Activated CD8-positive, alpha-beta memory T cell treated with anti-CD3 and anti-CD28 coated beads, Interleukin-2, amount 50 U/mL, for 48 hours (primary cell): ENCODE data around the gene TTC29.
"Not testable (repeated sequence)": the region's sequence is repeated elsewhere in the genome, so short reads cannot be mapped to it uniquely, and the experiment has no call there.

Experiments
- DNase-seq: peaks from one replicate; pipeline ENCODE4 v3.0.0-alpha.2; 2020

Gene TTC29

DNA sequence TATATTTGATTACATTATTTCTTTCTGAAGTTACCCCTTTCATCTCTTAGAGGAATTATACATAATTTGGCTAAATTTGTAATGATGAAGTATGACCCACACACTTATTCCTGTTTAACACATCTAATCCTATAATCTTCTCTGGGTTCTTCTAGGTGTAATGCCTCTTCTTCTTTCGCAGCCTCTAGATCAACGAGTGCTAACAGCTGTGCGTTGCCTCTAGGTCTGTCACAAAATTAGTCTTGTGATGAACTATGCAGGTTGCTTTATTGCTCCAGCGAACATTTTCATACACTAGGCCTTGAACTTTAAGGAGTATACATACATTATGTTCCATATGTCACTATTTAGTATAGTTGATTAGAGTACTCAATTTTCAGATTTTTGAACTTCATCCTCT is 89.9 kb downstream of the TTC29 start:
- no peak for DNase-seq

DNA sequence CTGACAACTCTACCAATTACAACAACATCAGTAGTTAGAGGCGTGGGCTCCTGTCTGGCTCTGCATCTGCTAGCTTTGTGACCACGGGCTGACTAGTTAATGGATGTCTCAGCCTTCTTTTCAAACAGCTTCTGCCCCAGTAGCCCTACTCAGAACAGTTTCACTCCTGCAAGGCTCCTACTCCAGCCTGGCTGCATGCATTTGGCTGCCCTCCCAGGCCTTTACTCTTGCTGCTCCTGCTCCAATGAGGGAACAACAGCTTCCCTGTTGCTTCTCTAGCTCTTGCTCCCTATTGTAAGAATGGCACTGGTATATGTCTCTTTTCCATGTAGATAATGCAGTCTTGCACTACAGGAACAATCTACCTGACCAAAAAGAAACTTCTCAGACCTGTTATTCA is 93.3 kb downstream of the TTC29 start:
- no peak for DNase-seq

GRCh38 chr4:146847345-146847744 is 98.3 kb downstream of the TTC29 start:
- DNase-seq, result no peak

DNA sequence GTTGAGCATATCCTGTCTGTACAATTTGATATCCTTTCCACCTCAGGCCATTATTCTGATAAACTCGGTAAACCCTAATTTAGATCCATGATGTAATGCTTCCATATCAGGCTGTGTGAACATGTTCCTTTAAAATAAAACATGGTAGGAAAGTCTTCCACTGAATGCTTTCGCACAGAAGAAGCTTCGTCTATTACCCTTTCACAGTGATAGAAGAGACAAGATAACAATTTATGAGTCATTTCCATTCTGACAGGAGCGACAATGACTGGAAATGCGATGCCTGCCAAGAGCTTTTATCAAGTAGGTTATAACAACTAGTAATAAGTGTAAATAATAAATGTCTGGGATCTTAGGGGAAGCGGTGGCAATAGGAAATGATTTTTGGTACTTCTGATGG is 98.8 kb downstream of the TTC29 start:
- DNase-seq, result no peak

DNA sequence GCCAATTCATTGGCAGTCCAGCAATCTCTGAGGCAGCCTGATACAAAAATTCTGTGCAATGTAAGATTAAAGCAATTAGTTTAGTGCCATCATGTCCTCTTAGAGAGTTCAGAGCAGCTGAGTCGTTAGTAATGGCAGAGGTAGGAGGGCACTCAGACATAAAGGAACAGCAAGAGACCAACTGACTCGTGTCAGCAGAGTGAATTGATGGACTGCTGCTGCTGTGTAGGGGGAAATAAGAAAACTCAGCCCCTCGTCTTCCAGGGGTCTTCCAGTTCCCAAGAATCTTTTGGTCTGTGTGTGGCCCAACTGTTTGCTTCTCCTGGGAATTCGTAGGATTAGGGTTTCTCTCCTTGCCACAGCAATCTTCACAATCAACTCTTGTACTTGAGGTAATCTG is 100.9 kb downstream of the TTC29 start:
- no peak for DNase-seq

GRCh38 chr4:146842876-146843275 is 102.8 kb downstream of the TTC29 start:
- no peak for DNase-seq

- DNase-seq, result no peak
These were observed 104.9 kb downstream of the TTC29 start for GRCh38 chr4:146840731-146841130.

- DNase-seq, result no peak
These were observed 110.6 kb downstream of the TTC29 start for GRCh38 chr4:146835096-146835495.

GRCh38 chr4:146834263-146835034 is 111.2 kb downstream of the TTC29 start:
- no peak for DNase-seq

- DNase-seq, result no peak
These were observed 112.1 kb downstream of the TTC29 start for GRCh38 chr4:146833530-146833929.

DNA sequence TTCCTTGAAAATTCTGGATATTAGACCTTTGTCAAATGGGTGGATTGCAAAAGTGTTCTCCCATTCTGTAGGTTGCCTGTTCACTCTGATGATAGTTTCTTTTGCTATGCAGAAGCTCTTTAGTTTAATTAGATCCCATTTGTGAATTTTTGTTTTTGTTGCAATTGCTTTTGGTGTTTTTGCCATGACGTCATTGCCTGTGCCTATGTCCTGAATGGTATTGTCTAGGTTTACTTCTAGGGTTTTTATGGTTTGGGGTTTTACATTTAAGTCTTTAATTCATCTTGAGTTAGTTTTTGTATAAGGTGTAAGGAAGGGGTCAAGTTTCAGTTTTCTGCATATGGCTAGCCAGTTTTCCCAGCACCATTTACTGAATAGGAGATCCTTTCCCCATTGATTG is 122.7 kb downstream of the TTC29 start:
- DNase-seq, result not testable (repeated sequence)

DNA sequence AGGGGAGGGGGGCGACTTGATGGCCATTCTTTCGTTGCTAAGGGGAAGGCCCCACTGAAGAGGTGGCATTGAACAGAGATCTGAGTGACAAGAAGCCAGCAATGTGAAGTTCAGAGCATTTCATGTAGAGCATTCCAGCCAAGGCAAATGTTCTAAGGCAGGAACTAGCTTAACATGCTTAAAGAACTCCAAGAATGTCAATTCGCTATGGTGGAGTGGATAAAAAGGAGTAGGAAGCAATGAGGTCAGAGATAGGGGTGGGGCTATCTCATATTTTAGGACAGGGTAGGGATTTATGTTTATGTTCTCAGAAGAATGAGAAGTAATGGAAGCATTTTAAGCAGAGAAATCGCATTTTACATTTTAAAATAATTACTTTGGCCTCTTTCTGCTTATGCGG is 130.9 kb downstream of the TTC29 start:
- no peak for DNase-seq

DNA sequence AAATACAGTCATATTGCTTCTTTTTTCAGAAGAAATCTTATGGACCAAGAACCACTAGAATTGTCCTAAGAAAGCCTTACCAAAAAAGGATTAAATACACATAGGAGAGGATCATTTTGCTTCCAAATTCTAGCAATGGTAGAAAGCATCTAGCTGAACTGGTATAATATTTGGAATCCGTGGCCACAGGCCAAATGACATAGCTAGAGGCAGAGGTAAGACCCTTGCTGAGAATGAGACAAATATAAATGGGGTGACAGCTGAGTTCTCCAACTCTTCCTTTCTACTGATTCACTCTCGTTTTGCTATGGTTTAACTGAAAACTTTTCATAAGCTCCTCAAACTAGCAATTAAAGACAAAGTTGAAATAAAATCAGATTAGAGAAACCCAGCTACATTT is 150.0 kb downstream of the TTC29 start:
- no peak for DNase-seq

GRCh38 chr4:146793727-146794126 is 151.9 kb downstream of the TTC29 start:
- no peak for DNase-seq

DNA sequence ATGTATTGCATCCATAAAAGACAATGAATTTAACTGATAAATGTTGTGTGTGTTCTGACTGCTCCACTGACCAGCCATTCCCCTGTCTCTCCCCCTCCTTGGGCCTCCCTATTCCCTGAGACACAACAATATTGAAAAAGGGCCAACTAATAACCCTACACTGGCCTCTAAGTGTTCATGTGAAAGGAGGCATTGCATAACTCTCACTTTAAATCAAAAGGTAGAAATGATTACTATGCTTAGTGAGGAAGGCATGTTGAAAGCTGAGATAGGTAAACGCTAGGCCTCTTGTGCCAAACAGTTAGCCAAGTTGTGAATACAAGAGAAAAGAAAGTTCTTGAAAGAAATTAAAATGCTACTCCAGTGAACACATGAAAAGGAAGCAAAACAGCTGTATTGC is 154.2 kb downstream of the TTC29 start:
- DNase-seq, result no peak

- DNase-seq, result no peak
These were observed 155.1 kb downstream of the TTC29 start for GRCh38 chr4:146790515-146790914.

DNA sequence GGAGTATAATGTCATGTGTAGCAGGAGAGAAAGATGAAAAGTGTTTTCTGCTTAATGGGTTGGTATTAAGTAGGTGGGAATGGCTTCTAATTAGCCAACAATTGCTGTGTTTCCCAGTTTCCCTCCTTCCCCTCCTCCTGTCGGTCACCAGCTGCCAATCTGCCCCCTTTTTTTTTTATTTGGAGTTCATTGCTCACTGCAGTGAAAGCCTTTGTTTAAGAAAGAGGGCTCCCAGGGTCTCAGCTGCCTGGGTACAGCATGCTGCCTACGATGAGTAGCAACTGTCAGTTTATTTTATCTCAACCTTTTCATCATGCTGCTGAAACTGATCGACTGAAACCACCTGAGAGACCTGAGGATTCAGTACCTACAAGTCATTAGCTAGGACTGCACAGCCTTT is 157.9 kb downstream of the TTC29 start:
- no peak for DNase-seq

DNA sequence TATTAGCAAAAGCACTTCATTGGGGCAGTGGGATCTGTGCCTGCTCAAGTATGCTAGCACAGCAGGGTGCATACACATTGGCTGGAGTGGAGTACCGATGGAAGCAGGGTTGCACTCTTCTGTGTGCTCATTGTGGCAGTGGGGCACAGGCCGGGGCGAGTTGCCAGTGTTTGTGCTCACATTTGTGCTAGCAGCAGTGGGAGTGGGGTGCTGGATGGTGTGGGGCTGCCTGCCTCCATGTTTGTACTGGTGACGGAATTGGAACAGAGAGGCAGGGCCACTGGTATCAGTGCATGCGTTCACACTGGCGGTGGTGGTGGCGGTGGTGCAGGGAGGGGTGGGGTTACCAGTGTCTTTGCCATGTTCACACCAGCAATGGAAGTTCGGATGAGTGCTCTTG is 169.0 kb downstream of the TTC29 start:
- DNase-seq, result no peak

DNA sequence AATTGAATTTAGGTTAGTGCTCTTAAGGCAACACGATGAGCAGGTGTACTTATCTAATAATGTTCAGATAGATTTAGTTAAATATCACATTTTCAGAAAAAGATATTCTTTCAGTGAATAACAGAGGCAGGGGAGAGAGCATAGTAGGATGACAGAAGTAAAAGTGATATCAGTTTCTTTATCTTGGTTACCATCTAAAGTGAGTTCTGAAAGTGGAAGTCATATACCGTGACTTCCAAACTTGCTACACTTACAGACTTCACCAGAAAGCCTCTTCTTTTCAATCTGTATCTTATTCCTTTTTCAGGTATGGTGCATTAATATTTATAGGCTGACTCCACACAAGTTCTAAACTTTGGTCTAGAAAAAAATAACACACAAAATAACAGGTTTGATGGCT is 182.1 kb downstream of the TTC29 start:
- no peak for DNase-seq

- DNase-seq, result no peak
These were observed 183.6 kb downstream of the TTC29 start for GRCh38 chr4:146762016-146762415.

DNA sequence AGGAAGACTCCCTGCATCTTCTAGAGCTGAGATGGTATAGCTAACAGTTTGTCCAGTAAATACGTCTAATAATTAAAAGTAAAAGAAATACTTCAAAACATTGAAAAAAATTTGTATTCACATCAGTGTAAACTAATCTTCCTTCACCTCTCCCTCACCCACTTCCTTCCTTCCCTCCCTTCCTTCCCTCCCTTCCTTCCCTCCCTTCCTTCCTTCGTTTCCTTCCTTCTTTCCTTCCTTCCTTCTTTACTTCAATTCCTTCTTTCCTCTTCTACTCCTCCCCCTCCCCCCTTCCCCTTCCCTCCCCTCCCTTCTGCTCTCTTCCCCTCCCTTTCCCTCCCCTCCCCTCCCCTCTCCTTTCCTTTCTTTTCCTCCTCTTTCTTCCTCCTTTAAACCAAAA is 203.2 kb downstream of the TTC29 start:
- DNase-seq, result no peak

DNA sequence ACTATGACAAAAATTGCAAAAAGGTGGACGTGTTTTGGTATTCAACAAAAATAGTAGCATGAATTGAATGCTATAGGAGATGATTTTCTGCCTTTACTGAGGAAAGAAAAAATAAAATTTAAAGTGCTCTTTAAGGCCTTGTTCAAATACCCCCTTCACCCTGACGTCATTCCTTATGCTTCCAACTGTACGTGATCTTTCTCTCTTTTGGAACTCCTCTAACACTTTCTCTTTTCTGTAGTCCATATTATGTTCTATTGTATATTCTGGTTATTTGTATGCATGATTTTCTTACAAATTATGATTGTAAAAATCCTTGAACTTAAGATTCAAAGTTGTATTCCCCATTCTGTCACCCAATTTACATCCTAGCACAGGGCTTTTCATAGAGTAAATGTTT is 206.5 kb downstream of the TTC29 start:
- no peak for DNase-seq

DNA sequence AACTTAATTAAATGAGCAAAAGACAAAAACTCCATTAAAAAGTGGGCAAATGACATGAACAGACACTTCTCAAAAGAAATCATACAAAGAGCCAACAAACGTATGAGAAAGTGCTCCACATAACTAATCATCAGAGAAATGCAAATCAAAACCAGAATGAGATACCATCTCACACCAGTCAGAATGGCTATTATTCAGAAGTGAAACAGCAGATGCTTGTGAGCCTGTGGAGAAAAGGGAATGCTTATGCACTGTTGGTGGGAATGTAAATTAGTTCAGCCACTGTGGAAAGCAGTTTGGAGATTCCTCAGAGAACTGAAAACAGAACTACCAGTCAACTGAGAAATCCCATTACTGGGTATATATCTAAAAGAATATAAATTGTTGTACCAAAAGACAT is 222.1 kb downstream of the TTC29 start:
- DNase-seq, result not testable (repeated sequence)

- DNase-seq, result no peak
These were observed 235.7 kb downstream of the TTC29 start for GRCh38 chr4:146709956-146710355.

DNA sequence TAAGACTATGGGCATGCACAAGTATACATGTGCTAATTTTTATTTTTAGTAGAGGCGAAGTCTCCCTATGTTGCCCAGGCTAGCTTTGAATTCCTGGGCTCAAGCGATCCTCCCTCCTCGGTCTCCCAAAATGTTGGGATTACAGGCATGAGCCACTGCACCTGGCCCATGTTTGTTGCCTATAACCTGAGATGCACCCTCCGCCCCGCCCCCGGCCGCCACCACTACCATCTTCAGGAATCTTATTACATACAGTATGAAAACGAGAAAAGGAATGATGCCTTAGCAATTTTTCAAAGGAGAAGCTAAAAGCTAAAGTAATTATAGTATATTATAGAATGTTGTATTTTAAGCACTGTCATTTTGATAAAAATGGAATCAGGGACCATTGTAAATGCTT is 245.8 kb downstream of the TTC29 start:
- no peak for DNase-seq
